OCI-LY3 (cell line): ENCODE data around the gene LMBRD1.

Source experiments
- EZH2phosphoT487 ChIP-seq: fragments of 200-600 bp; shearing (Covaris generic); IDR thresholded peaks from 2 replicates; pipeline ENCODE4 v1.6.1; 2018; ENCODE audit warnings: antibody characterized with exemption, mixed run types, low read depth
- TF ChIP-seq, protein P1 (sequence below): fragments of 200-600, 300-600 bp; sonication (generic); IDR thresholded peaks from 2 replicates; pipeline ENCODE4 v1.5.1; 2014; ENCODE audit warnings: antibody characterized with exemption, low read length, low read depth

DNA sequence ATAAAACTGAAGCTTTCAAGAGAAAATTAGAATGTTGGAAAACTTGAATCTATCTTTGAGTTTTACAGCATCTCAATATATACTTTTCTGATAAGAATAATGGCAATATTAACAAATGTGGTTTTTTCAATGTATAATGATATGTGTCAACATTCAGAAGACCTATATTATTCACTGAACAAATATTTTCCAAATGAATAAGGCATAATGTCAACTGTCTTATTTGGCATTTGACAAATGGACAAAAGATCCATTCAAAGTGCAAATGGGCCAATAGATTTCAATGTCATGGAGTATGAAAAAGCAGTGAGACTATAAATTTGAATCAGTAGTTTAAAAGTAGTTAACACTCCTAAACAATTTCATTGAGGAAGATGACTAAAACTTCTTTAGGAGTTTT, 20.9 kb downstream of the LMBRD1 start:
- TF ChIP-seq, protein P1, sequence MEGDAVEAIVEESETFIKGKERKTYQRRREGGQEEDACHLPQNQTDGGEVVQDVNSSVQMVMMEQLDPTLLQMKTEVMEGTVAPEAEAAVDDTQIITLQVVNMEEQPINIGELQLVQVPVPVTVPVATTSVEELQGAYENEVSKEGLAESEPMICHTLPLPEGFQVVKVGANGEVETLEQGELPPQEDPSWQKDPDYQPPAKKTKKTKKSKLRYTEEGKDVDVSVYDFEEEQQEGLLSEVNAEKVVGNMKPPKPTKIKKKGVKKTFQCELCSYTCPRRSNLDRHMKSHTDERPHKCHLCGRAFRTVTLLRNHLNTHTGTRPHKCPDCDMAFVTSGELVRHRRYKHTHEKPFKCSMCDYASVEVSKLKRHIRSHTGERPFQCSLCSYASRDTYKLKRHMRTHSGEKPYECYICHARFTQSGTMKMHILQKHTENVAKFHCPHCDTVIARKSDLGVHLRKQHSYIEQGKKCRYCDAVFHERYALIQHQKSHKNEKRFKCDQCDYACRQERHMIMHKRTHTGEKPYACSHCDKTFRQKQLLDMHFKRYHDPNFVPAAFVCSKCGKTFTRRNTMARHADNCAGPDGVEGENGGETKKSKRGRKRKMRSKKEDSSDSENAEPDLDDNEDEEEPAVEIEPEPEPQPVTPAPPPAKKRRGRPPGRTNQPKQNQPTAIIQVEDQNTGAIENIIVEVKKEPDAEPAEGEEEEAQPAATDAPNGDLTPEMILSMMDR: no peak
- no peak for TF ChIP-seq EZH2phosphoT487
